ENCODE results near the gene TRPM5.
A peak's percentile ranks its signal among the peaks of the same experiment; 100 is the strongest.

Gene TRPM5

GRCh38 chr11:2436013-2436520 is 8.2 kb downstream of the TRPM5 start:
- DNase-seq (ENCODE audit: low read depth in 2 of 2): no peak

- DNase-seq (ENCODE audit: low read depth in 2 of 2): no peak
Measured at GRCh38 chr11:2435288-2436012, 8.9 kb downstream of the TRPM5 start.

- no peak for DNase-seq (ENCODE audit: low read depth in 2 of 2)
Measured at GRCh38 chr11:2434506-2435255, 9.6 kb downstream of the TRPM5 start.

- DNase-seq (ENCODE audit: low read depth in 2 of 2): no peak
Measured at GRCh38 chr11:2434008-2434407, 10.3 kb downstream of the TRPM5 start.

GRCh38 chr11:2433106-2433925 is 11.0 kb downstream of the TRPM5 start:
- DNase-seq (ENCODE audit: low read depth in 2 of 2): no peak

- DNase-seq (ENCODE audit: low read depth in 2 of 2): no peak
Measured at GRCh38 chr11:2432628-2433071, 11.7 kb downstream of the TRPM5 start.

- no peak for DNase-seq (ENCODE audit: low read depth in 2 of 2)
Measured at GRCh38 chr11:2432171-2432621, 12.1 kb downstream of the TRPM5 start.

- no peak for DNase-seq (ENCODE audit: low read depth in 2 of 2)
Measured at GRCh38 chr11:2431395-2431794, 12.9 kb downstream of the TRPM5 start.

- DNase-seq (ENCODE audit: low read depth in 2 of 2): peak; percentile 64 to 79
Measured at GRCh38 chr11:2428322-2428795, 16.0 kb downstream of the TRPM5 start.

- DNase-seq (ENCODE audit: low read depth in 2 of 2): no peak
Measured at GRCh38 chr11:2427721-2428321, 16.5 kb downstream of the TRPM5 start.

- no peak for DNase-seq (ENCODE audit: low read depth in 2 of 2)
Measured at GRCh38 chr11:2426826-2427521, 17.3 kb downstream of the TRPM5 start.

GRCh38 chr11:2426221-2426620 is 18.1 kb downstream of the TRPM5 start:
- DNase-seq (ENCODE audit: low read depth in 2 of 2): no peak

- DNase-seq (ENCODE audit: low read depth in 2 of 2): no peak
Measured at GRCh38 chr11:2425506-2425905, 18.8 kb downstream of the TRPM5 start.

- no peak for DNase-seq (ENCODE audit: low read depth in 2 of 2)
Measured at GRCh38 chr11:2424811-2425495, 19.4 kb downstream of the TRPM5 start.

- DNase-seq (ENCODE audit: low read depth in 2 of 2): no peak
Measured at GRCh38 chr11:2423157-2424025, 20.9 kb downstream of the TRPM5 start.

GRCh38 chr11:2422461-2423156 is 21.7 kb downstream of the TRPM5 start:
- no peak for DNase-seq (ENCODE audit: low read depth in 2 of 2)

GRCh38 chr11:2421996-2422395 is 22.3 kb downstream of the TRPM5 start:
- no peak for DNase-seq (ENCODE audit: low read depth in 2 of 2)

GRCh38 chr11:2421226-2421994 is 22.9 kb downstream of the TRPM5 start:
- no peak for DNase-seq (ENCODE audit: low read depth in 2 of 2)

All from stimulated activated CD8-positive, alpha-beta memory T cell treated with anti-CD3 and anti-CD28 coated beads, Interleukin-7, amount 100 ng/mL, for 1 hour (primary cell).